ENCODE results near the gene PPP2R3A.
"Not testable (repeated sequence)": the region's sequence is repeated elsewhere in the genome, so short reads cannot be mapped to it uniquely, and the experiment has no call there.

PPP2R3A gene, protein sequence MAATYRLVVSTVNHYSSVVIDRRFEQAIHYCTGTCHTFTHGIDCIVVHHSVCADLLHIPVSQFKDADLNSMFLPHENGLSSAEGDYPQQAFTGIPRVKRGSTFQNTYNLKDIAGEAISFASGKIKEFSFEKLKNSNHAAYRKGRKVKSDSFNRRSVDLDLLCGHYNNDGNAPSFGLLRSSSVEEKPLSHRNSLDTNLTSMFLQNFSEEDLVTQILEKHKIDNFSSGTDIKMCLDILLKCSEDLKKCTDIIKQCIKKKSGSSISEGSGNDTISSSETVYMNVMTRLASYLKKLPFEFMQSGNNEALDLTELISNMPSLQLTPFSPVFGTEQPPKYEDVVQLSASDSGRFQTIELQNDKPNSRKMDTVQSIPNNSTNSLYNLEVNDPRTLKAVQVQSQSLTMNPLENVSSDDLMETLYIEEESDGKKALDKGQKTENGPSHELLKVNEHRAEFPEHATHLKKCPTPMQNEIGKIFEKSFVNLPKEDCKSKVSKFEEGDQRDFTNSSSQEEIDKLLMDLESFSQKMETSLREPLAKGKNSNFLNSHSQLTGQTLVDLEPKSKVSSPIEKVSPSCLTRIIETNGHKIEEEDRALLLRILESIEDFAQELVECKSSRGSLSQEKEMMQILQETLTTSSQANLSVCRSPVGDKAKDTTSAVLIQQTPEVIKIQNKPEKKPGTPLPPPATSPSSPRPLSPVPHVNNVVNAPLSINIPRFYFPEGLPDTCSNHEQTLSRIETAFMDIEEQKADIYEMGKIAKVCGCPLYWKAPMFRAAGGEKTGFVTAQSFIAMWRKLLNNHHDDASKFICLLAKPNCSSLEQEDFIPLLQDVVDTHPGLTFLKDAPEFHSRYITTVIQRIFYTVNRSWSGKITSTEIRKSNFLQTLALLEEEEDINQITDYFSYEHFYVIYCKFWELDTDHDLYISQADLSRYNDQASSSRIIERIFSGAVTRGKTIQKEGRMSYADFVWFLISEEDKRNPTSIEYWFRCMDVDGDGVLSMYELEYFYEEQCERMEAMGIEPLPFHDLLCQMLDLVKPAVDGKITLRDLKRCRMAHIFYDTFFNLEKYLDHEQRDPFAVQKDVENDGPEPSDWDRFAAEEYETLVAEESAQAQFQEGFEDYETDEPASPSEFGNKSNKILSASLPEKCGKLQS (N-terminal part only)
- long read RNA-seq, donor 1, full-length matches to known transcripts: 4 of 4 reads
- long read RNA-seq, donor 1, partial matches to known transcripts: 0 of 4 reads
- long read RNA-seq, donor 1, other reads (novel, unspliced or antisense): 0 of 4 reads
- long read RNA-seq, donor 2, full-length matches to known transcripts: 1 of 1 reads
- long read RNA-seq, donor 2, partial matches to known transcripts: 0 of 1 reads
- long read RNA-seq, donor 2, other reads (novel, unspliced or antisense): 0 of 1 reads
- long read RNA-seq, donor 3, full-length matches to known transcripts: 2 of 2 reads
- long read RNA-seq, donor 3, partial matches to known transcripts: 0 of 2 reads
- long read RNA-seq, donor 3, other reads (novel, unspliced or antisense): 0 of 2 reads
- long read RNA-seq, donor 4, full-length matches to known transcripts: 2 of 2 reads
- long read RNA-seq, donor 4, partial matches to known transcripts: 0 of 2 reads
- long read RNA-seq, donor 4, other reads (novel, unspliced or antisense): 0 of 2 reads
- long read RNA-seq, donor 5, partial matches to known transcripts: 14 of 14 reads
- long read RNA-seq, donor 5, other reads (novel, unspliced or antisense): 0 of 14 reads
- long read RNA-seq, donor 6, partial matches to known transcripts: 6 of 6 reads
- long read RNA-seq, donor 6, other reads (novel, unspliced or antisense): 0 of 6 reads
- long read RNA-seq, donor 7, full-length matches to known transcripts: 1 of 1 reads
- long read RNA-seq, donor 7, partial matches to known transcripts: 0 of 1 reads
- long read RNA-seq, donor 7, other reads (novel, unspliced or antisense): 0 of 1 reads
- long read RNA-seq, donor 8: 0 reads

DNA sequence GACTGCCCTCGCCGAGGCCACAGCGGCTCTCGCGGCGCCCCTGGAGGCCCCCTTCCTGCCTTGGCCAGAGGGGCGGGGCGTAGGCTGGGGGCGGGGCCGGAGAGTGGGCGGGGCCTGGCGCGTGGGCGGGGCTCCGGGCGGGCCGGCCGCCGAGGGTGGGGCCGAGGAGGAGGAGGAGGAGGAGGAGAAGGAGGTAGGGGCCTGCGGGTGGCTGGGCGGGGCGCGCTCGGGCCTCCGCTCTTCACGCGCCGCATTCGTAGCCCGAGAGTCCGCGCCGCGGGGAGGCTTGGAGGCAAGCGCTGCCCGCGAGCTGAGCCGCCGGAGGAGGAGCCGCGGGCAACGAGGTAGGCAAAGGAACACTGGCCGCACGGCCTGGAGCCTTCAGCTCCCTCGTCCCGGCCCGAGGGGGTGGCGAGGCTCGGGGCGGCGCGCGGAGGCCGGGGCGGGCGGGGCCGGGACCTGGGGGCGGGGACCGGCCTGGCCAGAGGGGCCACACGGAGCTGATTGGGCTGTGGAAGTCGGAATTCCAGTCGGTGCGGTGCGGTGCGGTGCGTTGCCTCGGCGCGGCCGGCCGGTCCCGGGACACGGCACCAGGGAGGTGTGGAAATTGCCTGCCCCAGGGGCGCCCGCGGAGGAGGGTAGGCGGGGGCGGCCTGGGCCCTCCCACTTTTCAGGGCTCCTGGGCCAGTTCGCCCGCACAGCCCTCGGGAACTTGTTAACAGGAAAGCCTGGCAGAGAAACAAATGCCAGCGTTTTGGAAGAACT lies at the start of gene PPP2R3A:
Gene PPP2R3A (plus strand): TSS at position 223 of the 765 bp plus-strand sequence. CDS start 35,771 bp downstream, outside the sequence.
- DNase-seq: peak; percentile 96

GRCh38 chr3:135916310-135916709 lies 49.2 kb upstream of the PPP2R3A start:
- DNase-seq: no peak

DNA sequence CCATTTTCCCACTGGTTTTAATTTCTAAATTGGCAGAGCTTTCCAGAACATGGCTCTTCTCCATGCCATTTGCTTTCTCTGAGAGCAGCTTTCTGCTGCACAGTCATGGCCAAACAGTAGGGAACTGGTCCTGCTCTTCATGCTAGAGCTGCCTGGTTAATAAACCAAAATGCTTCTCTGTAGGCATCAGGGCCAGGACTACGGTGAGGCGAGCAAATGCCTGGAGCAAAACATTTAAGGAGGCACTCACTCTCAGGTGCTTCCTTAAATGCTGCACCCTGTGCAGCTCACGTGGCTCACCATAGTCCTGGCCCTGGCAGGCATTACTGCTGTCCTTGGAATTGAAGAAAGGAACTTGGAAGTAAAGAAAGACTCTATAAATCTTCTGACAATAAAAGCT lies 48.5 kb upstream of the PPP2R3A start:
- no peak for DNase-seq

- no peak for DNase-seq
Observed at GRCh38 chr3:135917927-135918597, 47.5 kb upstream of the PPP2R3A start.

- DNase-seq: no peak
Observed at GRCh38 chr3:135918600-135918999, 46.9 kb upstream of the PPP2R3A start.

DNA sequence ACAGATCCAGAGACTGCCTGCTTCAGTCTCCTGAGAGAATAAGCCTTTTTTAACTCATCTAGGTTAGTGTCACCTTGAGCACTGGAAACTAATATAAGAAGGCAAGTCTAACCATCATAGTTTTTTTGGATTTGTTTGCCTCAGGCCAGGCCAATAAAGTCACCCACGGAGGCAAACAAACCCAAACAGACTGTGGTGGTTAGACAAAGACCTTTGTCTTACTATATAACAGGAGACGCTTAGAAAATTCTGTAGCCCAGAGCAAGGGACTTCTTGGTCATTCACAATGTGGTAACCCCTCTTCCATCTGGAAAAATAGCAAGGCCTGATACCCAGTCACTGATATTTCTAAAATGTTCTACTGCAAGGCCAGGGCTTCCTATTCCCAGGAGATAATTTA lies 45.3 kb upstream of the PPP2R3A start:
- DNase-seq: no peak

GRCh38 chr3:135922903-135923250 lies 42.7 kb upstream of the PPP2R3A start:
- DNase-seq: no peak

- no peak for DNase-seq
Observed at GRCh38 chr3:135924506-135924905, 41.0 kb upstream of the PPP2R3A start.

GRCh38 chr3:135926664-135927063 lies 38.9 kb upstream of the PPP2R3A start:
- no peak for DNase-seq

- DNase-seq: no peak
Observed at GRCh38 chr3:135927155-135927554, 38.4 kb upstream of the PPP2R3A start.

DNA sequence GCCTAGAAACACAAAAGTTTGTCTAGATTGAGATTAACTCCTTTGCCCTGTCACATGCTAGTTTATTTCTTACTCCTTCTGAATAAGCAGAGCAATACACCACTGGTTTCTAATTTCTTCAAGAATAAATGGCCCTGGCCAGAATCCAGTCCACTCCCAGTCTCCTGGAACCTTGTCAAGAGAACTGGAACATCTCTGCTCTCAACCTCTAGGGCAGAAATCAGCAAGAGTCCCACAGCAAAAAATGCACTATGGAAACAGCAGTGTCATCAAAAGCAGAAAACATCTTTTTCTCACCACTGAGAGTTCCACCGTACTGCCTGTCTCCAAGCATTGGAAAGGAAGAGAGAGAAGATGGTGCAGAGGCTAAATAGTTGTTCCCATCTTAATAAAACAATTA lies 35.9 kb upstream of the PPP2R3A start:
- no peak for DNase-seq

DNA sequence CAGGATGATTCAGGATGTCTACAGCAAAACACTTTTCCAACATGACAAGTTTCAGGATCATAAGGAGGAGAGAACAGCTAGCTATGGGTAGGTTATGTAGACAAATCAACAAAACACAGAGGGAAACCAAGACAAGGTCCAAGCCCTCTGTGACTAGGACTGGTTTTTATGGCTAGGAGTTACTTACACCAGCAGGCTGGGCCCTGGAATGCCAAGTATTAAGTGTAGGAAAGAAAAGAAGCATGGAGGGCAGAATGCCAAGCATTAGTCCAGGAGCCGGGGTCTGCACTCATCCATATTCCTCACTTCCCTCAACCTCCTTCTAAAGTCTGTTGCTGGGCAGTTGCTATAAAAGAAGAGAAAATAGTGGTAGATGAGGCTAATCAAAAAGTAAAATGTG lies 35.3 kb upstream of the PPP2R3A start:
- no peak for DNase-seq

- DNase-seq: not testable (repeated sequence)
Observed at GRCh38 chr3:135935171-135935570, 30.4 kb upstream of the PPP2R3A start.

- DNase-seq: not testable (repeated sequence)
Observed at GRCh38 chr3:135937766-135938165, 27.8 kb upstream of the PPP2R3A start.

DNA sequence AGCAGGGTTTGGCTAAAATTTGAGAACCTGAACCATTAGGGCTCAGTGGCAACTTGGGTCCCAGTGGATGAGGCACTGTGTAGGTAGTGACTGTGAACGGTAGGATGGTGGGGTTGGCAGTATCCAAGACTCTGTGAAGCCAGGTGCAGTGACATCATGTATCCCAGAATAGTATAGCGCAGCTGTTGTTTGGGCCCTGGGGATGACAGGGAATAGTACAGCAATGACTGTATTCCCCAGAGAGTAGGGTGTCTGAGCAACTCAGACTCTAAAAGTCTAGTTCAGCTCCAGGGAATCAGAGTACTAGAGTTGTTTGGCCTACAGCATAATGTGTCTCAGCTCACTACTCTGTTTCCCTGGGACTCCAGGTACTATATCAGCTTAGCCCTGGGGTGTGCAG lies 20.7 kb upstream of the PPP2R3A start:
- no peak for DNase-seq

DNA sequence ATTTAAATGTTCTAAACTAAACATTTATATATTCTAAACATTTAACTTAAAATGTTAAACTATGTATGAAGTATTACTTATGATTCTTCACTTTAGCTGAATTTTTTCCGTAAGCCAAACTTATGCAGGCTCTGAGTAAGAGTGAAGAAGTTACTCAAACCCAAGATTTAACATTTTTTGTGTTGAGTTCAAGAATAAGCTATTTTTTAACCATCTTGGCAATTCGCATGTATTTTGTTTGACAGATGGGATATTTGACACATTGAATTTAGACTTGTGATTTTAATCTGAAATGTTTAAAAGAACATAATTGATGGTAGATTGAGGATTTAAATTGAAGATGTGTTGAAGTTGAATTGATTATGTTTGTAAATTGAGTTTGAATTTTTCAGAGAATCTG lies 14.6 kb upstream of the PPP2R3A start:
- DNase-seq: no peak

GRCh38 chr3:135964160-135964955 lies 1.2 kb upstream of the PPP2R3A start:
- DNase-seq: no peak

DNA sequence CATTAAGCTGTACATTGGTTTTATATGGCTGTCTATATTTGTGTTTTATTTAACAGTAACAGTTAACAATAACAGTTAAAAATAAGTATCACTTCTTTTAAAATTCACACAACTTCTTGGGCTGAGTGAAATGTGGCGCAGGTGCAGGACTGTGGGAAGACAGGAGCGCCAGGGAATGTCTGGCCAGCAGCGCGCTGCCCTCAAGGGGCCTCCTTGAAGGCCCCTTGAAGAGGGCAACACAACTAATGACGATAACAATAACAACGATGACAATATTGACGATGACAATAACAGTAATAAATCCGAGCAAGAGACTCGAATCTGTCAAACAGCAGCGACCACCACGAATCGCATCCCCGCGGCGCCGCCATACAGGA lies 411 bp upstream of the PPP2R3A start:
- DNase-seq: peak; percentile 80
